Panc1 (cell line): ENCODE data around the gene DGLUCY. TPM values are rescaled to one million over a fixed set of nuclear protein-coding genes. Genes with fewer than 3 reads are reported as not detected.

Source experiments
- ATAC-seq: fragments of 200-7000 bp; cut with Tn5 transposase; 2 replicates; pipeline ENCODE4 v1.9.1; 2020; ENCODE audit warnings: mild to moderate bottlenecking, moderate library complexity
- BruUV-seq: library from RNA; stranded (reverse); fragments of 400-500 nt; replicated peaks from 2 replicates; lab custom pipeline; 2021; lab: Mats Ljungman, UMichigan
- CTCF ChIA-PET: fragments of 300-600 bp; sonication (Branson Sonifier 250); formaldehyde crosslinking; loops from one replicate; lab custom pipeline; 2022; ENCODE audit warnings: antibody characterized with exemption; lab: Charles Lee
- POLR2A ChIA-PET: fragments of 300-600 bp; sonication (Branson Sonifier 250); formaldehyde crosslinking; loops from one replicate; lab custom pipeline; 2022; ENCODE audit warnings: antibody characterized with exemption; lab: Charles Lee
- DNase-seq: peaks from one replicate; pipeline ENCODE4 v3.0.0-alpha.2; 2010; ENCODE audit warnings: low read depth, low spot score
- H3K27ac ChIP-seq: 2 replicates; pipeline ENCODE4 v1.5.1; 2011; ENCODE audit warnings: mild to moderate bottlenecking, low read length, inconsistent platforms
- H3K27me3 ChIP-seq: fragments of 200-500 bp; sonication (Bioruptor generic); 2 replicates; pipeline ENCODE4 v1.6.0; 2014; ENCODE audit warnings: low read length, inconsistent platforms; ENCODE audit not compliant: control insufficient read depth, insufficient read depth
- H3K36me3 ChIP-seq: fragments of 200-500 bp; sonication (Bioruptor generic); 2 replicates; pipeline ENCODE4 v1.5.1; 2014; ENCODE audit warnings: inconsistent platforms, mild to moderate bottlenecking, low read length, moderate library complexity; ENCODE audit not compliant: control insufficient read depth, insufficient read depth
- H3K4me1 ChIP-seq: 2 replicates; pipeline ENCODE4 v1.5.1; 2011; ENCODE audit warnings: inconsistent platforms, mild to moderate bottlenecking, low read length, moderate library complexity; ENCODE audit not compliant: control insufficient read depth, insufficient read depth
- H3K4me3 ChIP-seq, 2 experiments: 2 replicates each; pipeline ENCODE4 v1.5.1; 2011 to 2012; ENCODE audit warnings: low read depth in 2 of 2, low read length in 2 of 2, mild to moderate bottlenecking in 2 of 2, inconsistent platforms in 1 of 2, moderate library complexity in 1 of 2
- H3K9me3 ChIP-seq: fragments of 200-500 bp; sonication (Bioruptor generic); 2 replicates; pipeline ENCODE4 v1.5.1; 2014; ENCODE audit warnings: low read depth, mild to moderate bottlenecking, inconsistent platforms, low read length, moderate library complexity; ENCODE audit not compliant: control insufficient read depth, insufficient read depth
- POLR2AphosphoS5 ChIP-seq: IDR thresholded peaks from 2 replicates; pipeline ENCODE4 v1.6.1; 2012; ENCODE audit warnings: mild to moderate bottlenecking, low read depth, low read length, moderate library complexity
- SIN3A ChIP-seq: IDR thresholded peaks from 2 replicates; pipeline ENCODE4 v1.6.1; 2012; ENCODE audit warnings: low read depth, mild to moderate bottlenecking, low read length, moderate library complexity, borderline replicate concordance; ENCODE audit not compliant: insufficient read depth
- TCF7L2 ChIP-seq: IDR thresholded peaks from 2 replicates; pipeline ENCODE4 v1.6.1; 2011; ENCODE audit warnings: mild to moderate bottlenecking, low read depth, low read length, inconsistent platforms
- in situ Hi-C: cut with HindIII; loops from 2 replicates; pipeline ENCODE4 v1.10.0; 2016; ENCODE audit warnings: low sequenced_read_pairs, low pct_unique_long_range_greater_than_20kb
- intact Hi-C: fragments of 100-400 bp; cut with micrococcal nuclease; formaldehyde crosslinking; loops from one replicate; pipeline ENCODE4 v1.10.0; 2022; ENCODE audit not compliant: unreplicated experiment
- total RNA-seq: library from RNA; stranded (reverse); gene quantifications from one replicate; pipeline ENCODE4 v1.2.1, GENCODE V29; 2021; ENCODE audit not compliant: unreplicated experiment
- TF ChIP-seq, protein P1 (sequence below): fragments of 450-650 bp; IDR thresholded peaks from 2 replicates; pipeline ENCODE4 v1.5.1; 2017; ENCODE audit warnings: mild to moderate bottlenecking
- TF ChIP-seq, protein P2 (sequence below), 2 experiments: IDR thresholded peaks; 2 replicates each; pipeline ENCODE4 v1.6.1; 2011 to 2012; ENCODE audit warnings: low read depth in 2 of 2, control low read depth in 1 of 2, low read length in 1 of 2, mild to moderate bottlenecking in 1 of 2, moderate library complexity in 1 of 2; ENCODE audit not compliant: insufficient read depth in 1 of 2

Gene DGLUCY
- total RNA-seq, 1 experiment from 2014 or later = 21.3 TPM

DNA sequence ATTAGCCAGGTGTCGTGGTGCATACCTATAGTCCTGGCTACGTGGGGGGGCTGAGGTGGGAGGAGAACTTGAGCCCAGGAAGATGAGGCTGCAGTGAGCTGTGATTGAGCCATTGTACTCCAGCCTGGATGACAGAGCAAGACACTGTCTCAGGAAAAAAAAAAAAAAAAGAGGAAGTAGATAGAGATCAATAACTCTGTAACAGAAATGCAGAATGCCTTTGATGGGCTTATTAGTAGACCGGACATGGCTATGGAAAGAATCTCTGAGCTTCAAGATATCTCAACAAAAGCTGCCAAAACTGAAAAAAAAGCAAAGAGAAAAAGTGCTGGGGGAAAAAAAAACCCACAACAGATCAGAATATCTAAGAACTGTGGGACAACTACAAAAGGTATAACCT is 93.1 kb downstream of the DGLUCY start:
- ChIA-PET CTCF (no interaction called here), POLR2A (no interaction called here)
- no TSS peak for BruUV-seq
- ATAC-seq = no peak
- TF ChIP-seq, protein P1, sequence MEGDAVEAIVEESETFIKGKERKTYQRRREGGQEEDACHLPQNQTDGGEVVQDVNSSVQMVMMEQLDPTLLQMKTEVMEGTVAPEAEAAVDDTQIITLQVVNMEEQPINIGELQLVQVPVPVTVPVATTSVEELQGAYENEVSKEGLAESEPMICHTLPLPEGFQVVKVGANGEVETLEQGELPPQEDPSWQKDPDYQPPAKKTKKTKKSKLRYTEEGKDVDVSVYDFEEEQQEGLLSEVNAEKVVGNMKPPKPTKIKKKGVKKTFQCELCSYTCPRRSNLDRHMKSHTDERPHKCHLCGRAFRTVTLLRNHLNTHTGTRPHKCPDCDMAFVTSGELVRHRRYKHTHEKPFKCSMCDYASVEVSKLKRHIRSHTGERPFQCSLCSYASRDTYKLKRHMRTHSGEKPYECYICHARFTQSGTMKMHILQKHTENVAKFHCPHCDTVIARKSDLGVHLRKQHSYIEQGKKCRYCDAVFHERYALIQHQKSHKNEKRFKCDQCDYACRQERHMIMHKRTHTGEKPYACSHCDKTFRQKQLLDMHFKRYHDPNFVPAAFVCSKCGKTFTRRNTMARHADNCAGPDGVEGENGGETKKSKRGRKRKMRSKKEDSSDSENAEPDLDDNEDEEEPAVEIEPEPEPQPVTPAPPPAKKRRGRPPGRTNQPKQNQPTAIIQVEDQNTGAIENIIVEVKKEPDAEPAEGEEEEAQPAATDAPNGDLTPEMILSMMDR = no peak
- Histone ChIP-seq H3K36me3 (no peaks in the 10 kb centered on the region; the same call in none of the 2 replicates), H3K27me3 (no peaks in the 10 kb centered on the region), H3K27ac (no peak overlapping the region), H3K4me1 (no peaks in the 10 kb centered on the region), H3K9me3 (no peaks in the 10 kb centered on the region), H3K4me3 (no peak overlapping the region)
- no peak for DNase-seq
- in situ Hi-C loops (no loop called here), intact Hi-C loops (no loop called here)

DNA sequence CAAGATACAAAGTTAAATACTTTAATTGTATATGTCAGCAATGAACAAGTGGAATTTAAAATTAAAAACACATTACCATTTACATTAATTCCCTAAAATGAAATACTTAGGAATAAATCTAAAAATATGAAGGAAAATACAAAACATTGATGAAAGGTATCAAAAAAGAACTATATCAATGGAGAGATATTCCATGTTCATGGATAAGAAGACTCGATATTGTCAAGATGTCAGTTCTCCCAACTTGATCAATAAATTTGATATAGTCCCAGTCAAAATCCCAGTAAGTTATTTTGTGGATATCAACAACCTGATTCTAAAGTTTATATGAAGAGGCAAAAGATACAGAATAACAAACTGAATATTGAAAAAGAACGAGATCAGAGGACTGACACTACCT is 97.1 kb downstream of the DGLUCY start:
- no peak overlapping the region for H3K4me3 ChIP-seq
- TF ChIP-seq, protein P2, sequence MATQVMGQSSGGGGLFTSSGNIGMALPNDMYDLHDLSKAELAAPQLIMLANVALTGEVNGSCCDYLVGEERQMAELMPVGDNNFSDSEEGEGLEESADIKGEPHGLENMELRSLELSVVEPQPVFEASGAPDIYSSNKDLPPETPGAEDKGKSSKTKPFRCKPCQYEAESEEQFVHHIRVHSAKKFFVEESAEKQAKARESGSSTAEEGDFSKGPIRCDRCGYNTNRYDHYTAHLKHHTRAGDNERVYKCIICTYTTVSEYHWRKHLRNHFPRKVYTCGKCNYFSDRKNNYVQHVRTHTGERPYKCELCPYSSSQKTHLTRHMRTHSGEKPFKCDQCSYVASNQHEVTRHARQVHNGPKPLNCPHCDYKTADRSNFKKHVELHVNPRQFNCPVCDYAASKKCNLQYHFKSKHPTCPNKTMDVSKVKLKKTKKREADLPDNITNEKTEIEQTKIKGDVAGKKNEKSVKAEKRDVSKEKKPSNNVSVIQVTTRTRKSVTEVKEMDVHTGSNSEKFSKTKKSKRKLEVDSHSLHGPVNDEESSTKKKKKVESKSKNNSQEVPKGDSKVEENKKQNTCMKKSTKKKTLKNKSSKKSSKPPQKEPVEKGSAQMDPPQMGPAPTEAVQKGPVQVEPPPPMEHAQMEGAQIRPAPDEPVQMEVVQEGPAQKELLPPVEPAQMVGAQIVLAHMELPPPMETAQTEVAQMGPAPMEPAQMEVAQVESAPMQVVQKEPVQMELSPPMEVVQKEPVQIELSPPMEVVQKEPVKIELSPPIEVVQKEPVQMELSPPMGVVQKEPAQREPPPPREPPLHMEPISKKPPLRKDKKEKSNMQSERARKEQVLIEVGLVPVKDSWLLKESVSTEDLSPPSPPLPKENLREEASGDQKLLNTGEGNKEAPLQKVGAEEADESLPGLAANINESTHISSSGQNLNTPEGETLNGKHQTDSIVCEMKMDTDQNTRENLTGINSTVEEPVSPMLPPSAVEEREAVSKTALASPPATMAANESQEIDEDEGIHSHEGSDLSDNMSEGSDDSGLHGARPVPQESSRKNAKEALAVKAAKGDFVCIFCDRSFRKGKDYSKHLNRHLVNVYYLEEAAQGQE (IDR thresholded peaks at IDR 0.05; ENCODE audit: insufficient read depth in 1 of 2, low read depth in 2 of 2, low read length in 1 of 2) = no peak
- TF ChIP-seq, protein P1 = no peak
- no peak for TF ChIP-seq POLR2AphosphoS5
- no peak for TF ChIP-seq TCF7L2
- no peak for TF ChIP-seq SIN3A
- H3K27me3 ChIP-seq = no peaks in the 10 kb centered on the region
- no peaks in the 10 kb centered on the region for H3K4me1 ChIP-seq
- in situ Hi-C loops = no loop called here
- no TSS peak for BruUV-seq
- ChIA-PET POLR2A (no interaction called here), CTCF (no interaction called here)
- no peak overlapping the region for H3K27ac ChIP-seq
- DNase-seq (no peak), ATAC-seq (no peak)
- H3K9me3 ChIP-seq = no peaks in the 10 kb centered on the region
- no peaks in the 10 kb centered on the region; the same call in 1 of the 2 replicates for H3K36me3 ChIP-seq
- intact Hi-C loops = no loop called here
